ENCODE data around the gene ABCG1.
A peak's percentile ranks its signal among the peaks of the same experiment; 100 is the strongest.

Gene ABCG1

DNA sequence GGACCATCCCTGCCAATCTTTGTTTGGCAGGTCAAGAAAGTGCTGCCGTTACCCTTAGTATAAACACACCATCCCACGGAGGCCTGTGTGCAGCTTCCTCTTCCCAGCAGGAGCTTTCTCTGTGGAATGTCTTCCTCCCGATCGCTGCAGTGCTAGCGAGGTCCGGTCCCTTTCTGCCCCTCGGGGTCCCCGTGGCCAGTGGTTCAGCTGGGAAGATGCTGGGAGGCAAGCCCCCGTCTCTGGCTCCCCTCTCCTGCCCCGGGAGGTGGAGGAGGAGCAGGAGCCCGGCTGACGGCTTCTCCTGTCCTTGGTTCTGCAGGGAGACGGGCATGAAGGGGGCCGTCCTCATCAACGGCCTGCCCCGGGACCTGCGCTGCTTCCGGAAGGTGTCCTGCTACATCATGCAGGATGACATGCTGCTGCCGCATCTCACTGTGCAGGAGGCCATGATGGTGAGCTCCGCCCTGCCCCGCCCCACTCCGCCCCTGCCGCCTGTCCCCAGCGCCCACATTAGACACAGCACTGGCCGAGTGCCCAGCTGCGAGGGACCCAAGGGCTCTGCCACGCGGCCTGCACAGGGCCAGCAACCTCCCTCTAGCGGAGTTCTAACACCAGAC, 54.2 kb downstream of the ABCG1 start:
- no peak for DNase-seq

DNA sequence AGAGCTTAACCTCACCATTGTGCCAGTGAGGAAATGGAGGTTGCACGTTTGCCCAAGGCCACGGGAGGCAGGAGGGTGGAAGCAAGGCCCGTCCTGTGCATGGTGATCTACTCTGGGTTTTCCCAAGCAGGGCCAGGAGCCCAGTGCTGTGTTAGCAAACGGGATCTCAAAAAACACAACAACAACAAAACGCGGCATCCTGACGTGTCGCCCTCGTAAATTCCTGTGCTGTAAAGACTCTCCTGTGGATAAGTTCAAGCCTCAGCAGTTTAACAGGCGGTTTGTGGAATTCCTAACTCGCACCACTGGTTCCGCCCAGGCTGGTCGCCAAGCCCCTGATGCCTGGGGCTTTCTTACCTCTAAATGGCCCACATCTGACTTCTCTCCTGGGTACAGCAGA, 57.1 kb downstream of the ABCG1 start:
- DNase-seq, result no peak

- DNase-seq, result no peak
These were observed 57.7 kb downstream of the ABCG1 start for GRCh38 chr21:42276526-42277154.

GRCh38 chr21:42277593-42277992, 58.7 kb downstream of the ABCG1 start:
- no peak for DNase-seq

- DNase-seq, result no peak
These were observed 59.7 kb downstream of the ABCG1 start for GRCh38 chr21:42278451-42279149.

DNA sequence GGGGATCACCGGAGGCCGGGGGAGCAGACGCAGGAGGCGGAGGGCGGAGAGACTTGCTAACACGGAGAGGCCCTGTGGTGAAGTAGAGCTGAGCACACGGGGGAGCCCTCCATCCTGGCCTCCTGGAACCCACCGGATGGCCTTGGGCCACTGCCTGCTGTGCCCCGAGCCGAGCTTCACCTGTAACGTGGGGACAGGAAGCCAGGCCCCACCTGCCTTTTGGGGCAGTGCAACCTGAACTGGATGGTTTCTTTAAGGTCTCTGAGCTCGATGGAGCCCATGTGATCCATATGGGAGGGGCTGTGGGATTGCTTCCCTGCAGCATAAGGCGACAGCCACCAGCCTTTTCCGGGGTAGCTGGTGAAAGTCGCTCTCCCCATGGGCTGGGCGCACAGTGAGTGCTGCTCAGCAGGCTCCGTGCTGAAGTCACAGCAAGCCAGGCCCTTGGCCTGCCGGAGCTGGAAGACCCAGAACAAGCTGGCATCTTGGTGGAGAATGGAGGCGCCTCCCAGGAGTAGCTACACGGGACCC, 60.5 kb downstream of the ABCG1 start:
- no peak for DNase-seq

DNA sequence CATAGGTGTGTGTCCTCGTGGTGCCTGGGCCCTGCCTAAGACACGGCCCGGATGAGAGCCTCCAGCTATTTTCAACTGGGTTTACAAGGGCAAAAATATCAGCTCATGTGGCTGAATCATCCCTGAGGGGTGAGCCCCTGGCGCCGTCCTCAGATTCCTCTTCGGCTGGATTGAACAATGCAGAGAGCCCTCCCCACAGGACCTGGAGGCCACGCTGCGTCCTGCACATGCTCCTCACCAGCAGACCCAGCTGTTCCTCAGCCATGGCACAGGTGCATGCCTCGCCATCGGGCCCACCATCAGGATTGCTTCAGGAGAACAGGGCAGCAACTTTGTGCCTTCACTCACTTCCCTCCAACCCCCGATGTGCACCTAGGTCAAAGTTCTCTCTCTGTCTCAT, 60.9 kb downstream of the ABCG1 start:
- no peak for DNase-seq

- DNase-seq, result no peak
These were observed 61.6 kb downstream of the ABCG1 start for GRCh38 chr21:42280356-42281180.

GRCh38 chr21:42281181-42281680, 62.3 kb downstream of the ABCG1 start:
- DNase-seq, result peak; percentile 63

GRCh38 chr21:42282021-42282420, 63.1 kb downstream of the ABCG1 start:
- no peak for DNase-seq

DNA sequence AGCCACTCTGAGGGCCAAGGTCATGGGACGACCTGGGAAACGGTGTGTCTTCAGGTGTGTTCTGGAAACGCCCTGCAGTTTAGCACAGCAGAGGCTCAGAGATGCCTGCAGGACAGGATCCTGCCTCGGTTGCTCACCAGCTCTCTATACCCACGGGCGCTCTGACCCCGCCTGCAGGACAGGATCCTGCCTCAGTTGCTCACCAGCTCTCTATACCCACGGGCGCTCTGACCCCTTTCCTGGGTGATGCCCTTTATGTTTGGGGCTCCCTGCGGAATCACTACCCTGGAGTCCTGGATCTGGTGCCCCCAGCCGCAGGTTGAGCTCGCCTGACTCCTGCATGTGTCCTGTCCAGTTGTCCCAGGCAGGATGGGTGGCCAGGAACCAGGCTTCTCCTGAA, 63.8 kb downstream of the ABCG1 start:
- DNase-seq, result no peak

GRCh38 chr21:42285569-42286245, 66.8 kb downstream of the ABCG1 start:
- DNase-seq, result no peak

DNA sequence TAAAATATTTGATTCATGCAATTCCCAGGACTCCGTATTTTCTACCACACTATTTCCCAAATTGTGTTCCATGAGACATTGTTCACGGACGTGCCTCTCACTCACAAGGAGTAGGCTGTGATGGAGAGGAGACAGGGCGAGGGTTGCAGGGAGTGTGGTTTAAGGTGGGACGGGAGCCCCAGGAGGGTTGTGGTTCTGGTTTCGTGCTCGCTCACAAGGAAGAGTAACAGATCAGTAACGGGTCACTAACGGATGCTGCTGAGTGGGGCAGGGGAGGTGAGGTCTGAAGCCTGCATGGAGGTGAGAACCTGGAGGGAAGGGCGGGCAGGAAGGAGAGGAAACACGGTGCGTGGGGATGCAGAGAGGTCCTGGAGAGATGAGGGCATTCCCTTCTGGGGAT, 67.5 kb downstream of the ABCG1 start:
- DNase-seq, result no peak

DNA sequence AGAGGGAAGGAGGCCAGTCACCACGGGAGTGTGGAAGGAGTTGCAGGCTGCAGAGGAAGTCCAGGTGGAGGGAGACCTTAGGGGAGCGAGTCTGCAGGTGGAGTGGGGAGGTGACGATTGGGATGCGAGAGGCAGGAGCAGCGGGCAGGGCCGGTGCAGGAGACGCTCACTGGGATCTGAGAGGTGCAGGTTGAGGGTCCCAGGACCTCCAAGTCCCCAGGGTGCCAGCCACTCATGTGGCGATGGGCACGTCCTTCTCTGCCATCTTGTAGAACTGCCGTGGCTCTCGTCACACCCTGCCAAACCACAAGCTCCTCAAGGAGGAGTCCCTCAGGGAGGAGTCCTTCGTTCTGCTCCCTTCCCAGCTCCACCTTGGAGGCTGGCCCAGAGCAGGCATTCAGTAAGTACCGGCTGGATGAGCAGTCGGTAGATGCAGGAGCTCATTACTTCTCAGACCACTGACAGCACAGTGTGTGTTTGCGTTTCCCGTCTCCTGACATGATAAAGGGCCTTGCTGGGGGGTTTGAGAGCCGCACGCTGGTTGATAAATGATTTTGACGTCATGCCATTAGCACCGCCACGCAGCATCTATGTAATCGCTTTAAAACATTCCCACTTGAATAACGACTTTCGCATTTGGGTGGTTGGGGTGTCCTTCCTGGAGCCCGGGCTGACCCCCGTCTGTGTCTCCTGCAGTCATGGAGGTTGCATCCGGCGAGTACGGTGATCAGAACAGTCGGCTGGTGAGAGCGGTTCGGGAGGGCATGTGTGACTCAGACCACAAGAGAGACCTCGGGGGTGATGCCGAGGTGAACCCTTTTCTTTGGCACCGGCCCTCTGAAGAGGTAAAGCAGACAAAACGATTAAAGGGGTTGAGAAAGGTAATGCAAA, 68.5 kb downstream of the ABCG1 start:
- DNase-seq, result no peak

- no peak for DNase-seq
These were observed 70.0 kb downstream of the ABCG1 start for GRCh38 chr21:42288962-42289361.

GRCh38 chr21:42289926-42290325, 71.0 kb downstream of the ABCG1 start:
- DNase-seq, result no peak

GRCh38 chr21:42290505-42290904, 71.6 kb downstream of the ABCG1 start:
- no peak for DNase-seq

- DNase-seq, result no peak
These were observed 72.2 kb downstream of the ABCG1 start for GRCh38 chr21:42291003-42291750.

- DNase-seq, result no peak
These were observed 73.0 kb downstream of the ABCG1 start for GRCh38 chr21:42291751-42292562.

All from retina (tissue), 1 donor.